GM19397 (cell line): ENCODE measurements around the gene CYB5R3.

Experiments
- ATAC-seq: cut with Tn5 transposase; IDR thresholded peaks from one replicate; pipeline ENCODE4 v1.9.1; 2021; ENCODE audit warnings: mild to moderate bottlenecking, moderate library complexity; ENCODE audit not compliant: unreplicated experiment

Gene CYB5R3

DNA sequence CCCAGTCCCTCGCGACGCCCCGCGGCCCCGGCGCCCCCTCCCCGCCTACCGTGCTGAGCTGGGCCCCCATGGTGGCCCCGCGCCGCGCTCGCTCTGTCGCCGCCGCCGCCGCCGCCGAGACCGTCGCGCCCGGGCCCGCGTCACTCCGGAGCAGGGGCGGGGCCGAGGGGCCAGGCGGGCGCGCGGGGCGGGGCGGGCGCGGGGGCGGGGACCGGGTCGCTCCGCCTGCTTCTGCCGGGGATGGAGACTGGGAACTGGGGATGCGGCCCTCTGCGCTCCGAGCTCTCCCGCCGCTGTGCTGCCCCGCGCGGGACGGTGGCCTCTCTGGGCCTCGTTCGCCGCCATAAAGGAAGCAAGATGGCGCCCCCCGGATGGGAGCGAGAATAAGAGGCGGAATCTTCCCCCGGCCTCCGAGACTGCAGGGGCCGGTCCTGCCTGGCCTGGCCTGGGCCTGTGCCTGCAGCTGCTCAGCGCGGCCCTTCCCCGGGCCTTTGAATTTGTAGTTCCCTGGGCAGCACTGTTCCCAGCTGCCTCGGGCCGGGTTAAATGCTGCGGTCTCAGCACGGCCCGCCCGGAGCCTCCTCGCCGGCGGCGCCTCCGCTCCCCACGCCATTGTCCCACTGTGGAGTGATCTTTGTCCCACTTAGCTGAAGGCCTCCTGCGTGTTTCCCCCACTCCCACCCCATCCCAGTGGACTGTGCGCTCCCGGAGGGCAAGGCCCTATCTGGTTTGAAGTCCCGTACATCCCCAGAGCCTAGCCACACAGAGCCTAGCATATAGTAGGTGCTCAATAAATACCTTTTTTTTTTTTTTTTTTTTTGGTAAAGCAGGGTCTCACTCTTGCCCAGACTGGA lies at the start of gene CYB5R3:
CYB5R3 (minus strand) TSS at position 147 of the 854 bp plus-strand sequence; CDS start at position 70, 77 bp downstream.
- ATAC-seq: peak; percentile 66

DNA sequence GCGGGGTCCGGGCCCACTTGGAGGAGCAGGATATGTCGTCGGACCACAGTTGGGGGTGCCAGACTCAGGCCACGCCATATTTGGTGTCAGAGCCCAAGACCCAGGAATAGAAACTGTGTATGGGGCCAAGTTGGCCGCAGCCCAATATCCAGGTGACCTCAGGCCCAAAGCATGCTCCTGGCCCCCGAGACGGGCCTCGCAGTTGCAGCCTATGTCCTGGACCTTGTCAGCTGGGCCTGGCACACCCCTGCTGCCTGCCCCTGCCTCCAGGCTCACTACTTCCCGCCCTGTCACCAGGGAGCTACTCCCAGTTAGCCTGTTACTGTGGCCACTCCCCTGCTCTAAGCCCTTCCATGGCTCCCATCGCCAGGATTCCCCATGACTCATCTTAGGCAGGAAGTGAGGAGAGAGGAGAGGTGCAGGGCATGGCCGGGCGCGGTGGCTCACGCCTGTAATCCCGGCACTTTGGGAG lies 48.4 kb upstream of the CYB5R3 start:
- ATAC-seq: no peak

DNA sequence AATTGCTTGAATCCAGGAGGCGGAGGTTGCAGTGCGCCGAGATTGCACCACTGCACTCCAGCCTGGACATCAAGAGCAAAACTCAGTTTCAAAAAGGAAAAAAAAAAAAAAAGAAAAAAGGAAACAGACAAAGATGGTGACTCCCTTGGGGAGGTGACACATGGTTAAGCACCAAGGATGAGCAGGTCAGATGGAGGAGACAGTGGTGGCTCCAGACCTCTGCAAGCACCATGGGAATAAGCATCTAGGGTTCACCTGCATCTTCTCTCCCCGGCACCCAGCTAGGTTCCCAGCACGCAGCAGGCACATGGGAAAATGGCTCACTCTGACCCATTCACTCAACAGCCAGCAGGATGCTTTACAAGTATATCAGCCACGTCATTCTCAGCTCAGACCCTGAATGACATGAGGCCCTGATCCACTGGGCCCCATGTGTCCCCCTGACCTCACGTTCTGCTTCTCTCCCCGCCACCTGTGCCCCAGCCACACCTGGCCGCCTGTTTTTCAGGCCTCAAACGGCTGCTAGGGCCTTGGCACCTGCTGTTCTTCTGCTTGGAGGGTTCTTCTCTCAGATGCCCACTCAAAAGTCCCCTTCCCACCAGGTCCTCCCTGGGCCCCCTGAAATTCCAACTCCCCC lies 47.3 kb upstream of the CYB5R3 start:
- no peak for ATAC-seq

DNA sequence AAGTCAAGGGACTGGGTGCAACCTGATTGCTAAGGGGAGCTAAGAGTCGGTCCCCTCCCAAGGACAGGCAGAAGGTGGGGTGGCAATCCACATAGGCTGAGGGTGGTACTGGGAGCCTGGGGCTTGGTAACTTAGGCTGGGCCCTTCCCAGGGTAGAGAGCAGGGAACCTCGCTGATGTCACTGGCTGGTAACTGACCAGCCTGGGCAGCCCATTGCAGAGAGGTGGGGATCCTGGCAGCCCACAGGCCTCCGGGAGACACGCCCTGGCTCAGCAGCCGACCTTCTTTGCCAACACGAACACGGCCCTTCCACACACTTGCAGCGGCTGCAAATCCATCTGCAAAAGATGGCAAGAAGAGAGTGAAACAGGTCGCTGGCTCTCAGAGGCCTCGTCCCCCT lies 46.1 kb upstream of the CYB5R3 start:
- no peak for ATAC-seq

DNA sequence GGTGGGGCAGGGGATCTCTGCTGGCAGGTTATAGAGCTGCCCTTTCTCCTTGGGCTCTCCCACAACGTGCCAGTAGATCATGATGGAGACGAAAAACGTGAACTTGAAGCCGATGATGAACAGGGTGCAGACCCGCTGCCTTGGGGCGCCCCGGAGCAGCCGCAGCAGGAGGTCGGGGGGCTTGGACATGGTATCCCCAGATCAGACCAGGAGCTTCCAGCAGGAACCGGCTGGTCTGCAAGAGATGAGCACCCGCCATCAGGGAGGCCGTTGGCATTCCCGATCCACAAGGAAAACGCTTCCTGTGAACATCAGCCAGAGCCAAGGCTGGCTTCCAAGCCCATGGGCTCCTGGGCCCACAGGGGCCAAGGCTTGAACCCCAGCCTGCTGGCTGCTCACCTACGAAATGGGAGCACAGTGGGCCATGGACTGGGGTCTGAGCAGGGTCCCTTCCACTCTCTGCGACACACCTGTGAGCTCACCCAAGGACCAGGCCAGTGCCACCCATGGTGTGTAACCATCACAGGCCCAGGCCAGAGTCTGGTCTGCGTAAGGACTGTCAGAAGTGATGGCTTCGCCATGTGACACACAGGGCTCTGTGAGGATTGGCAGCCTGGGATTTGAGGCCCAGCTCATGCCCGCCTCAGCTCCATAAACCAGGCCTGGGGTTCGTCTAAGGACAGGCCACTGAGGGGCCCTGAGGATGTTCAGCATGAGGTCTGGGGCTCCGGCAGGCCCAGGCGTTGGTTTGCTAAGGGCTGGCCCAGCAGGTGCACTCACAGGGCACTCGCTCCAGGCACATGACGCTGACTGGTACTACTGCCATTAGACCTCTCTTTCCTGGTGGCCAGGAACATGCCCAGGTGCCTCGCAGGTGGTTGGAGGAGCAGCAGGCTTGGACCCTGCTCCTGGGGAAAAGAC lies 44.8 kb upstream of the CYB5R3 start:
- no peak for ATAC-seq

DNA sequence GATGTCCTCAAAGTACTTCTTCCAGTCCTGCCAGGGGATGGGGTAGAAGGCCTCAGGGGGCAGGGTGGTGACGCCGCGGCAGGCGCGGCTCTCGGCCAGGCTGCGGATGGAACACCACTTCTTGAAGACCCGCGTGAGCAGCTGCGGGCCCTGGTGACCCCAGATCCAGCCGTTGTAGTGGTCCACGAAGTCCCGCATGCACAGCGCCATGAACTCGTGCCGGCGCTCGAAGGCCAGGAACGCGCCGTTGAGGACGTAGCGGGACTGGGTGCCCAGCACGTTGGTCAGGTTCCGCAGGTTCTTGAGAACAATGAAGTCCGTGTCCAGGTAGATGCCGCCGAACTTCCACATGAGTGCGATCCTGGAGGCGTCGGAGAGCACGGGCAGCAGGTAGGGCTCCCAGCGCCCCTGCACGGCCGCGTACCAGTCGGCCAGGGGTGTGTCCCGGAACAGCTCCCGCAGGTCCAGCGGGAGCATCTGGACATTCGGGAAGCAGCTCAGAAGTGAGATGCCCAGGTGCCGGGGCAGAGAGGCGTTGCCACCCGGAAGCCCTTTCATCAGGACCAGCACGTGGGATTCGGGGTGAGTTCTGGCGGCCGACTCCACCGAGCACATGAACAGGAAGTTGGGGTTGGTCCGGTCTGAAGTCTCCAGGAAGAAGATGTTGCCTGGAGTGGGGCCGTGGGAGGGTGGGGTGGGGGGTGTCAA lies 44.0 kb upstream of the CYB5R3 start:
- ATAC-seq: no peak

DNA sequence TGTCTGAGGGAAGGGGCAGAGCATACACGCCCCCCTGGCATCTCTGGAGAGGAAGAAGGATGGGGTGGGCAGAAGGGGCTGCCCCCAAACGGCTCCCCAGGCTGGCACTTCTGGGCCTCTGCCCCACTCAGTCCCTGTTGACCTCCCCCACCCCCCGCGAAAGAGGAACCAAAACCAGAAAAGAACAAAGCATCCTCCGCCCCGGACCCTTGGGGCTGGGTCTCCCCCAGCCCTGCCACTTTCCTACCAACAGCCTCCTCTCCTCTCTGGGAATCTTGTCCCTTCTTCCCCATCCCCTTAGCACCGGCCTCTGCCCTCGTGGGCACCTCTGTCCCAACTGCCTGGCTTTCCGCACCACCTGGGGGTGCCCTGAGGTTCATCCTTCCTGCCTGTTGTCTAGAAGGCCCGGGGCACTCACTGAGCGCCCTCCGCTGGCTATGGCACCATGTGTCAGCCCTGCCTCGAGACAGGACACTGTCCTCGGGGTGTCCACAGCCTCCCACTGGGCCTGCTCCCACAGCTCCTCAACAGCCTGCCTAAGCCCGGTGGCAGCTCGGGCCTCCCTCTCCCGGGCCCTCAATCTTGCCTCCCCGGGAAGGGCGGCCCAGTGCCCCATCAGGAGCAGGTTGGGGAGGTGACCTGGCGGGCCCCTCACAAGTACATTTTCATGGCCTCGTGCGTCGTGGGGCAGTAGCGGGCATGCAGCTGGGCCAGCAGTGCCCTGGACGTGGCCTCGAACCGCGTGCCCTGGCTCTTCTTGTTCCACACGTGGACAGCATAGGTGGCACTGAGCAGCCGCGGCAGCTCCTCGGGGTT lies 43.3 kb upstream of the CYB5R3 start:
- no peak for ATAC-seq

DNA sequence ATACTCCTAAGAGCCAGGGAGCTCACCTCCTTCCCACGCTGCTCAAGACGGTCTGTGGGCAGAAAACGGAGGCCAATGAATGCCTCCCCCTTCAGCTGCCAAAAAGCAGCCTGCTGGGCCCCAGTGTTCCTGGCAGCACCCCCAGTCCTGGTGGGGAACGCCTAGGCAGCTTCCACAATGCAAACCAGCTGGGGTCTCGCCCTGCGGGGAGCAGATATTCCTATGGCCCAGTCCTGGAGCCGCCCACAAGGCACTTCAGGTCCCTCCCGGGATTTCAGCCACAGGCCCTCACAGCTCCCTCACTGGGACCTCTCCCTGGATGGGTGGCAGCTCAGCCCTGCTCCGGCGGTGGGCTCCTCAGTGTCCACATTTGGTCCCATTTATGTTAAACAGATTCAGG lies 42.2 kb upstream of the CYB5R3 start:
- ATAC-seq: no peak

DNA sequence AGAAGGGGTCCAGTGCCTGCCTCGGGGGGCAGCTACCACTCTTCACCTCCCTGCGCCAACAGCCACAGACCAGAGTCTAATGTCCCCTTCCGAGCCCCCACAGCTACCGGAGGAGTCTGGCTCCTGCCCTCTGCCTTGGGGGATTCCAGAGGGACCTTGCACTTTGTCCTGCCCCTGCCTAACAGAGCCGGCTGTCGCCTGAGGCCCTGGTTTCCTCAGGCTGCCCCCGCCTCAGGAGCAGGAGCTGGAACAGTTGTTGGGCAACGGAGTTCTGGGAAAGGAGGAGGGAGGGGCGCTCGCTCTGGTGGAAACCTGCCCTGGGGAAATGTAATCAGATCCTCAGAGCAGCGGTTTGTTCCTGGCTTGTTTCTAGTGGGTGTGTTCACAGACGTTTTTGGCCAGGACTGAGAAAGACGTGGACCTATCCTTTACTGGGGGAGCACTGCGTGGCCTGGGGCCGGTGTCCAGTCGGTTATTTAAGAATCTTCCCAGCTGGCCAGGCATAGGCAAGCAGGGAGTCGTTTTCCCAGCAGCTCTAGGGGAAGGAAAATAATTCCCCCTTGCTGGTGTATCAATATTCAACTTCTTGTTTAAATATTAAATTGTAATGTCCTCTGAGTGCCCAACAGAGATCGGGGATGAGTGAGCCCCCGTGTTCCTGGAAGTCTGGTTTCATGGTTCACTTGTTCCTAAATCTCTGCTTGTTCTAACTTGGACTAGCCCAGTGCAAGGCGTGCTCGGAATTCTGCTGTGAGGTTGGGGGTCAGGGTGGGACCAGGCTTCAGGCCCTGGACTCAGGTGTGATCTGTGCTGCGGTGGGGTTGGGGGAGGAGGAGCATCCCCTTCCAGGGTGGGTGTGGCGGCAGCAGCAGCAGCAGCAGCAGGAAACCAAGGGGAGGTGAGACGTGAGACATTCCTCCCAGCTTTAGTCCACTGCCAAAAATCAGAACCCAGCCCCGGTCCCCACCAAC lies 39.3 kb upstream of the CYB5R3 start:
- ATAC-seq: no peak

DNA sequence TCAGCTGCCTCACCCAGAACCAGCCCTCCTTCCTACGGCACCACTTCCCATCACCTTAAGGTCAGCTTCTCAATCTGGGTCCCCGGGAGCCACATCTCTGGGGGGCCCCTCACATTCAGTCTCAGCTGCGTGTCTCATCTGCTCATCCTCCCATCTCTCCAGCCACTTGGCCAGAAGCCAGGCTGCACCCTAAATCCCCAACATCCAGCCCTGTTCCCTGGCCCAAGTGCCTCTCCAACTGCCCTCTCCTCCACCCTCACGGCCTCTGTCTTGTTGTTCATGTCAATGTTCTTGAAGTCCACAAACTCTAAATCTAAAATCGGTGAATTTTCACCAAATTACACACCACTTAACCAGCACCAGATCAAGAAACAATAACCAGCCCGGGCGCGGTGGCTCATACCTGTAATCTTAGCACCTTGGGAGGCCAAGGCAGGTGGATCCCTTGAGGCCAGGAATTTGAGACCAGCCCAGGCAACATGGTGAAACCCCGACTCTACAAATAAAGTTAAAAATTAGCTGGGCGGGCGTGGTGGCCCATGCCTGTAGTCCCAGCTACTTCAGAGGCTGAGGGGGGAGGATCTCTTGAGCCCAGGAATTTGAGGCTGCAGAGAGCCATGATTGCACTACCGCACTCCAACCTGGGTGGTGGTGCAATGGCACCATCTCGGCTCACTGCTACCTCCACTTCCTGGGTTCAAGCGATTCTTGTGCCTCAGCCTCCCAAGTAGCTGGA lies 37.7 kb upstream of the CYB5R3 start:
- no peak for ATAC-seq

DNA sequence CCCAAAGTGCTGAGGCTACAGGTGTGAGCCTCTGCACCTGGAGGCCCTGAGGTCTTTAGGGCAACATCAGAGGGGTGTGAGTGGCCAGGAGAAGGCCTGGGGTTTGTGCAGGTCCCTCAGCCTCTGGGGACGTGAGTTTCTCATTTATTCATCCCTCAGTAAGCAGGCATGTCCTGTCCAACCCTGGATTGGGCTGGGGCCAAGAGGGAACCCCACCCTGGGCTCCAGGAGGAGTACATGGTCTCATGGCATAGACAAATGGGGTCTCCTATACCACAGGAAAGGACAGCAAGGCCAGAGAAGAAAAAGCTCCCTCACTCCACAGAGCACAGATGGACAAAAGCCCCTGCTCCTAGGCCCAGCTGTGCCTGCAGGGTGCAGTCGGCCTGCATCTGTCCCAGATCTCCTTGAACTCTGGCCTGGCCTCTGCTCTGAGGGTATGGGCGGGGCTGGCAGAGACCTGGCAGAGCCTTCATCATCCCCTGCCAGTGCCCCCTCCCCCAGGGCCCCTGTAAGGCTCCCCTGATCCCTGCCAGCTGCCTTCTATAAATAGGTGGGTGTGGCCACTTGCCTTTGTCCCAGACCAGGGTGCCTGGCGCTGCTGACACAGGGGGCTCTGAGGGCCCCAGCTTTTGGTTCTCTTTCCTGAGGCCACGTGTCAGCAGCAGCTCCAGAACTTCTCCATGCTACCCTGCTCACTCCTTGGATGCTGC lies 36.9 kb upstream of the CYB5R3 start:
- no peak for ATAC-seq

DNA sequence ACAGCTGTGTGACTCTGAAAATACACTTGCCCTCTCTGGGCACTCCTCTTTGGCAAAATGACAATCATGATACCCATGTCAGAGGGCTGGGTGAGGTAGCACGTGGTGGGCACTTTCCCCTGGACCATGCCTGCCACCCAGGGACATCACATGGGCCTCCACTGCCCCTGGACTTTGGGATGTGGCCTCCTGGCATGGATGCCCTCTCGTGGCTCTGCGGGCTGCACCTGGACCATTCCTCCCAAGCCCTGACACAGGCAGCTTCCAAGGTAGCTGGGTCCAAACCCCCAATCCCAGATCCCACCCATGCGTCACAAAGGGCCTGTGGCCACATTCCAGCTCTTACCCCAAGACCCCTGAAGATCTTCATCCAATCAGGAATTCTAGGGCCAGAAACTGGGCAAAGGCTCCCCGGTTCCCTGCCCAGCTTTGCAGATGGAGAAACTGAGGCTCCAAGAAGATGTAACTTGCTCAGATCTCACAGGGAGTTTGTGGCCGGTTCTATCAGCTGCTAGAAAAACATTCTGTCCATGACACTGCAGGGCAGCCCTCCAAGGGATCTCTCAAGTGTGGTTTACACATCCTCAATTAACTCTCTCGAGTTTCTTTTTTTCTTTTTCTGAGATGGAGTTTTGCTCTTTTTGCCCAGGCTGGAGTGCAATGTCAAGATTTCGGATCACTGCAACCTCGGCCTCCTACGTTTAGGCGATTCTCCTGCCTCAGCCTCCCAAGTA lies 35.4 kb upstream of the CYB5R3 start:
- ATAC-seq: no peak

DNA sequence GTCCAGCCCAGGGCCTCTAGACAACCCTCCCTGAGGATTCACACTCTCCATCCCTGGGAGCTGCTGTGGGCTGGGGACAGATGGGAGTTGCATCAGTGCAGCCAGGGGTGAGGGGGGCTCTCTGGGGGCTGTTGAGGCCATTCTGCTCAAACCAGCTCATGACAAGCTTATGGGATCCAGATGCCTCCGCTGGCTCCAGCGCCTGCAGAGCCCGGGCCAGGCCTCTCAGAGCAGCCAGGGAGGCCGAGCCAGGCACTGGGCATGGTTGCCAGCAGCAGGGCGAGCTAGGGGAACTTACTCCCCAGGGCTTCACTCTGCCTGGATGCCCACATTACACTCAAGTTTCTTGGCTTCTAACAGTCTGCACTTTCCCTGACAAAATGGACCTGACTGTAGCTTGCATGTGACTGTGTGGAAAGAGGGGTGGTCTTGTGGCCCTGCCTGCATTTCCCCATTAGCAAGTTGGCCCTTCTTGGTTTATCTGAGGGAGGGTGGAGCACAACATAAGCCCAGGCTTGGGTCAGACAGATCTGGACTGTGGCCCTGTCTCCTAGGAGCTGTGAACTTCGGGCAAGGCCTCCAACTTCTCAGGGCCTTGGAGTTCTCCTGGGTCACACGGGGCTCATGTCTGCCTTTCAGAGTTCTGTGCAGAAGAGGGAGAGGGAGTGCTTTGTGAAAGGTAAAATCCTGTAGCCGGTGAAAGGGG lies 34.5 kb upstream of the CYB5R3 start:
- no peak for ATAC-seq

DNA sequence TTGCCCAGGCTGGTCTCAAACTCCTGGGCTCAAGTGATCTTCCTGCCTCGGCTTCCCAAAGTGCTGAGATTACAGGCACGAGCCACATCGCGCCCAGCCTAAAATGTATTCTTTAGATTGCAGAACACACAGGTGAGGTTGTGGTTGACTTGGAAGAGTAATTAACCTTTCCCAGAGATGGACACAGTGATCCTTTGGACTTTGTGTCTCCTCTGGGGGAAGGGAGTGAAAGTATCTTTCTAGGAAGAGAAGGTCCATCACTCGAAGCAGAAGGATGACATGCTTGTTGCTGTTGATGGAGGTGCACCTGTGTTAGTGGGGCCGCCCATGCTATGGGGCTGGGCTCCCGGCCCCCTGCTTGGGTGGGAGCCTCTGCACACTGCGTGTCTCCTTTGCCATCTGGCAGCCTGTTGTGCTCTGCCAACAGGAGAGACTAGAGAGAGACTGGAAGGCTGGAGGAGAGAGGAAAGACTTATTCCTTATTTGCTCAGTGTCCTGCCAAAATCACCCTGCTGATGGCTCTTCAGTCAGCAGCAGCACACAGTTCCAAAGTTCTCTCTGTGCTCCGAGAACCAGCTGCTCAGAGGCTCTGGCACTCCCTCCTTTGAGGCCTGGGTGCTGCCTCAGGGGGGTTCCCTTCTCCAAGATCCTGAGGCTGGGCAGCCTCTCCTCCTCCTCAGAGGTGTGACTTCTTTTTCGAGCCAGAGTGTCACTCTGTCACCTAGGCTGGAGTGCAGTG lies 33.1 kb upstream of the CYB5R3 start:
- no peak for ATAC-seq

DNA sequence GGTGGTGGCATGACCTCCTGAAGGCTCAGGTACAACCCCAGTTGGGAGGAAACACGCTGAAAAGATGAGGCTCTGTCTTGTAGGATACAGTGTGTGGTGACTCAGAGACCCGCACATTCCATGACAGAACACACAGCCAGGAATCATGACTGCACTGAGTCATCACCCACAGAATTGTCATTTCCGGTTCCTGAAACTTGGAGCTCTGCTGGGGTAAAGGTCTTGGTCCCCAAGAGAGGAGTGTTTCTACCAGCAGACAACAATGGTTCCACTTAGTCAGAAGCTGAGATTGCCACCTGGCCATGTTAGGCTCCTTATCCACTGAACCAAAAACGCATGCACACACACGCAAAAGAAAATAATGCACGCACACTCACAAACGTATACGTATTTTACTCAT lies 31.5 kb upstream of the CYB5R3 start:
- no peak for ATAC-seq
